HL-60 (cell line): Measurements from ENCODE around the gene RNF214.
"Not testable (repeated sequence)": the region's sequence is repeated elsewhere in the genome, so short reads cannot be mapped to it uniquely, and the experiment has no call there.

Experiments used
- CTCF ChIP-seq: IDR thresholded peaks from one replicate; pipeline ENCODE4 v1.5.1; 2011; ENCODE audit warnings: low read length, control low read depth, inconsistent platforms; ENCODE audit not compliant: insufficient read depth
- SPI1 ChIP-seq: IDR thresholded peaks from 2 replicates; pipeline ENCODE4 v1.6.1; 2012; ENCODE audit warnings: low read depth, mild to moderate bottlenecking, borderline replicate concordance

GRCh38 chr11:117206111-117206510 is 26.4 kb upstream of the RNF214 start:
- not testable (repeated sequence) for TF ChIP-seq CTCF, SPI1
